Left ventricle myocardium superior (tissue), 1 donor: ENCODE results near the gene PRKACG. TPM values are rescaled to one million over a fixed set of nuclear protein-coding genes. Genes with fewer than 3 reads are reported as not detected.

ENCODE experiments used
- ATAC-seq: fragments of 200-7000 bp; cut with Tn5 transposase; one replicate; pipeline ENCODE4 v1.9.1; 2020; ENCODE audit warnings: mild to moderate bottlenecking, moderate library complexity
- DNase-seq: peaks from one replicate; pipeline ENCODE4 v3.0.0-alpha.2; 2020
- intact Hi-C: fragments of 100-400 bp; cut with micrococcal nuclease; formaldehyde crosslinking; loops from one replicate; pipeline ENCODE4 v1.11.0; 2022
- total RNA-seq: library from RNA; stranded (reverse); fragmentation: NEBNext Ultra II Directional; extraction: Animal tissue kit (Norgen Biotek cat#: 25700); gene quantifications from one replicate; pipeline ENCODE4 v1.2.1, GENCODE V29; 2021
- donor health status: DM: no; HTN: yes; CAD: no; lungs with severe emphysema.

Gene PRKACG
- total RNA-seq, 1 donor from 2014 or later, result not detected

DNA sequence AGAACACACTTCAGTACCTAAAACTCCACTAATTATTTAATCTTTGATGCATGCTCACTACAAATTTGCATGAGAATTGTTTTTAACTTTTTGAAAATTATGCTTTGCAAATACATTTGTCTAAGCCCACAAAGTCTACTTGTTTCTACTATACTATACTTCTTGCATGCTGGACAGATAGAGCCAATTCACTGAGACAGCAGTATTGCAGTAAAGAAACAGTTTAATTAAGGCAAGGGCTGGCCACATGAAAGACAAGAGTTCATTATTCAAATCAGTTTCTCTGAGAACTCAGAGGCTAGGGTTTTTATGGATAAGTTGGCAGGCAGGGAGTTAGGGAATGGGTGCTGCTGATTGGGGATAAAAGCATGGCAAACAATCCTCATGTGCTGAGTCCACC, 15.6 kb upstream of the PRKACG start:
- DNase-seq, result no peak
- ATAC-seq, result no peak
- intact Hi-C loops, result loop anchor here (10.0 kb wide), 1 partner anchor 445 kb away; no protein-coding TSS in a partner anchor

DNA sequence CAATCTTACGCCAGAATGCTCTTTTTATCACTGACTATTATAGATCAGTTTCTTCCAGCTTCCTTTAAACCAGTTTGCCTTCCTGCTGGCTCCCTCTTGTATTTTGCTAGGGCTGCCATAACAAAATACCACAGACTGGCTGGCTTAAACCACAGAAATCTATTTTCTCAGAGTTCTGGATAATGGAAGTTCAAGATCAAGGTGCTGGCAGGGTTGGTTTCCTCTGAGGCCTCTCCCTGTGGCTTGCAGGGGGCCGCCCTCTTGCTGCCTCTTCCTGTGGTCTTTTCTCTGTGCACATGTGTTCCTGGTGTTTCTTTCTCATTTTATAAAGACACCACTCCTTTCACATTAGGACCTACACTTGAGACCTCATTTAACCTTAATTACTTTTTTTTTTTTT, 14.8 kb upstream of the PRKACG start:
- intact Hi-C loops, result loop anchor here (10.0 kb wide), 1 partner anchor 444 kb away; no protein-coding TSS in a partner anchor
- ATAC-seq, result no peak

DNA sequence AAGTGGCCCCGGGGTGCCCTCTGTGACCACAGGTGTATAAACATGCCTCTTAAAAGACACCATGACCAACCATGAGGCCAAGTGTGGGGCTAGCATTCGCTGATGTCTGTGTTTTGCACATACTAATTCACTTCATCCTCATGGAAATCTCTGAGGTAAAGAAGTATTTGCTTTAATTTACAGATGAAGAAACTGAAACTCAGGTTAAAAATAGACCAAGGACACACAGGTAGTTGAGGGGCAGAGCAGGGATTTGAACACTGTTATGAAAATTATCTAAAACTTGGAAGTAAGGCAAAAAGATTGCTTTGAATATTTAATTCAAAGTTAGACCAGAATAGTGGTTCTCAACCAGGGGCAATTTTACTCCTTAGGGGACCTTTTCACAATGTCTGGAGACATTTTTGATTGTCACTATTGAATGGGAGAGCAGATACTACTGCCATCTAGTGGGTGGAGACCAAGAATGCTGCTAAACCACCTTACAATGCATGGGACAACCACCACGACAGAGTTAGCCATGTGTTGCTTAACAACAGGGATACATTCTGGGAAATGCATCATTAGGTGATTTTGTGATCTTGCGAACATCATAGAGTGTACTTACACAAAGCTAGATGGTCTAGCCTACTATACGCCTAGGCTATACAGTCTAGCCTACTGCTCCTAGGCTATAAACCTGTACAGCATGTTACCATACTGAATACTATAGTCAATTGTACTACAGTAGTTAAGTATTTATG, 13.6 kb upstream of the PRKACG start:
- peak; percentile 85 for ATAC-seq
- no peak for DNase-seq
- intact Hi-C loops, result loop anchor here (10.0 kb wide), 1 partner anchor 443 kb away; no protein-coding TSS in a partner anchor

More for the DNA sequence above, 14.8 kb upstream of the PRKACG start:
- no peak for DNase-seq

- intact Hi-C loops, result loop anchor here (10.0 kb wide), 1 partner anchor 439 kb away; no protein-coding TSS in a partner anchor
- ATAC-seq, result no peak
- no peak for DNase-seq
Observed at GRCh38 chr9:69023650-69024049, 9.7 kb upstream of the PRKACG start.

GRCh38 chr9:69020301-69021145, 6.6 kb upstream of the PRKACG start:
- intact Hi-C loops, result loop anchor here (10.0 kb wide), 1 partner anchor 436 kb away; no protein-coding TSS in a partner anchor

DNA sequence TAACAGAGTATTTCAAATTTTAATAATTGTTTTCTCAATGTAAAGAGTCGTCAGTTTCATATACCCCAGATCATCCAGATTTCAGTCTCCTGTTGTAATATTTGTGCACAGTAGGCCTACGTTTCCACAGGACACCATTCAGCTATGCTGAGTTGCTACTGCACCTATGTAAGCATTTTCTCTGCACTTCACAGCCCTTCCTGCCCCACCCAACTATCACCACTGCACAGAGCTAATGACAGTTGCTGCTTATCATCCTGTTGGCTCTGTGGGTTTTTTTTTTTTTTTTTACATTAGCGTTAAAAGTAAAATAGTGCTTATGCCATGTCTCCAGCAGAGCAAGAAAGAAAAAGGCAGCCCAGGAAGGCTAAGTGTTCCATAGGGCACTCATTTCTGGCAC, 5.9 kb upstream of the PRKACG start:
- no peak for ATAC-seq
- DNase-seq, result no peak
- intact Hi-C loops, result loop anchor here (10.0 kb wide), 1 partner anchor 435 kb away; no protein-coding TSS in a partner anchor

More at GRCh38 chr9:69020301-69021145, 6.6 kb upstream of the PRKACG start:
- ATAC-seq, result no peak
- DNase-seq, result no peak

DNA sequence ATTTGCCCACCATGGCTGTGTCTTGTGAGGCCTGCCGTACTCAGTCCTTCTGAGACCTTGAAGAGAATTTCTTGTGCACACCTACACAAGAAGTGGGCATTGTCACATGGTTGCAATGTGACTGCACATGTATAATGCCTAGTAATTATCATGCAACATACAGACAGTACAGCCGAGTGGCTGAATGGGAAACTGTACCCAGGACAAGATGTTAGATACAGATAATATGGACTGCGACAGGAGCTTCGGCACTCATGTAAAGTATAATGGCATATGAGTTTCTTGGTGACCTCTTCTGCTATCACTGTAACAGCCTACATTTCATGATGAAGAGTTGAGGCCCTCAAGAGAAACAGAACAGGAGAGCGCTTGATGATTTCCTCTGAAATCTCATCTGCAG, 4.8 kb upstream of the PRKACG start:
- DNase-seq (no peak), ATAC-seq (no peak)
- intact Hi-C loops, result no loop called here

- ATAC-seq, result no peak
- no peak for DNase-seq
- intact Hi-C loops, result no loop called here
Observed at GRCh38 chr9:69016191-69017096, 2.5 kb upstream of the PRKACG start.

GRCh38 chr9:69013382-69013727, 558 bp downstream of the PRKACG start:
- intact Hi-C loops, result no loop called here
- ATAC-seq (no peak), DNase-seq (no peak)

DNA sequence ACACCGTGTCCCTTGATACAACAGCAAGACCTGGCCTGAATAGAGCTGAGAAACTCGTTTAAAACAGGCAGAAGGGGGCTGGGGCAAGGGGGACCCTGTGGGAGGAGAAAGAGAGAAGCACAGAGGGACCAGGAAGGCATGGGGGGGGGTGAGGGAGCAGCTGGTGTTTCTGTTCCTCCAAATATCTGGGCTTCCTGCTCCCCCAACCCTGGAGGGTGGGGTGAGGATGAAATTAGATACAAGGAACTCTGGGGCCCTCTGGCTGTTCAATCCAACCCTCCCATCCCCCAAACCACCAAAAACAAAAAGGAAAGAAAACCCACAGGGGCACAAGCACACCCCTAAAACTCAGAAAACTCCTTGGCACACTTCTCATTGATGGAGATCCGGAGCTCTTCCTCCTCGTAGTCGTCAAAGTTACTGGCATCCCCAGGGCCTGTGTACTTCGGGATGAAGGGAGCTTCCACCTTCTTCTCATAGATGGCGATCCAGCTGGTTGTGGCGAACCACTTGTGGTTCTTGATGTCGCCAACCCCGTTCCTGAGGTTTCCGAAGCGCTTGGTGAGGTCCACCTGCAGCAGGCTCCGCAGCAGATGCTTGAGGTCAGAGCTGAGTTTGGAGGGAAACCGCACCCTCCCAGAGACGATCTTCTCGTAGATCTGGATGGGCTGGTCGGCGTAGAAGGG, 1.1 kb downstream of the PRKACG start:
- ATAC-seq, result no peak
- intact Hi-C loops, result no loop called here
- no peak for DNase-seq

GRCh38 chr9:69009708-69010107, 4.2 kb downstream of the PRKACG start:
- intact Hi-C loops, result loop anchor here (10.0 kb wide), 1 partner anchor 305 kb away; the partner anchor contains the start of gene PIP5K1B
- ATAC-seq (no peak), DNase-seq (no peak)

DNA sequence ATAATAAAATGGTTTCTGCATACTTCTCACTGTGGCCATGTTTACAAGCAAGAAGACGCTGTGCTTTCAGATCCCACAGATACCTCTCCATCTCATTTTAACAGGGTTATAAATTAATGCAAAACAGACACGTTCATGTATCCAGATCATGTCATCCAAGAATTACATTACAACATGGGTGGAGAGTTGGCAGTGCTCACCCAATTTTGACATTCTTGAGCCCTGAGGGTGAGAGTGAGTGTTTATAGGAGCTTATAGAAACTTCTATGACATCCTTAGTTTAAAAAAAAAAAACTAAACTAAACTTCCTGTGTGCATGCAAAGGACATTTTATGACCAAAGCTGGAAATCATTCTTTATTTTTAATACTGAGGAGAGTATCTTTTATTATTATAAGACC, 9.1 kb downstream of the PRKACG start:
- no peak for ATAC-seq
- intact Hi-C loops, result loop anchor here (10.0 kb wide), 1 partner anchor 300 kb away; the partner anchor contains the start of gene PIP5K1B
- DNase-seq, result no peak

DNA sequence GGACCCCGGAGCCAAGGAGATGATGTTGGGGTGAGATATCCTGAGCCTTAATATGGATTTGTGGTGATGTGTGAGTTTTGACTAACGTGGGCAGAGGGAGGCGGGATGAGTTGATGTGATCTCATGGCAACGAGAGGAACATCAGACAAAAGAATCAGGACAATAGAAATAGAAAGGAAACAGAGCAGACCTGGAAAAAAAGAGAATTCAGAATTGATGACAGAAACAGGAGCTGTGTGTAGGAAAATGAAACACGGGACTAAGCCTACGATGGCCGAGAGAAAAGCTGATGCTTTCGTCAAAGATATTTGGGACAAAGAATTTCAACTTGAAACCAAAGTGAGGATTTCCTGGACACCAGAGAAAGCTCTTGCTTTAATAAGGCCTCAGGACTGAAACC, 10.9 kb downstream of the PRKACG start:
- intact Hi-C loops, result loop anchor here (10.0 kb wide), 1 partner anchor 298 kb away; the partner anchor contains the start of gene PIP5K1B
- no peak for ATAC-seq
- no peak for DNase-seq

DNA sequence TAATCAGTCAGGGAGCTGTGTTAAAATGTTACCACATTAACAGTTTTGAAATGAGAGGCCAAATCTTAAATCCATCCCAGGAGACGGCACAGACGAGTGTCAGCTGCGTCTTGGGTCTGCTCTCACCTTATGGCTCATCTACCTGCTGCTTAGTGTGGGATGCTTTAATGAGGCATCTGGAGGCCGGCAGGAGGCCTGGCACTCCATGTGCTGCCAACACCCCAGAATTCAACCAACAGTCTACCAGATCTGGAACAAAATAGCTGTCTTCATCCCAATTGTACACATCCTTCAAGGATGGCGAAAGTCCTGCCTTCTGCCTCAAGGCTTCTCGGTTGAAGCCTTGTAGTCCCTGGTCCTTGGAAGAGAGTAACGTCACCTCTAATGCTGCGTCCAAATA, 12.0 kb downstream of the PRKACG start:
- DNase-seq (no peak), ATAC-seq (no peak)
- intact Hi-C loops, result loop anchor here (10.0 kb wide), 1 partner anchor 297 kb away; the partner anchor contains the start of gene PIP5K1B

GRCh38 chr9:68999393-69000105, 14.4 kb downstream of the PRKACG start:
- DNase-seq (peak; percentile 37), ATAC-seq (peak; percentile 95)
- intact Hi-C loops, result loop anchor here (10.0 kb wide), 2 partner anchors 295 to 415 kb away; partner anchors contain the start of gene PIP5K1B

DNA sequence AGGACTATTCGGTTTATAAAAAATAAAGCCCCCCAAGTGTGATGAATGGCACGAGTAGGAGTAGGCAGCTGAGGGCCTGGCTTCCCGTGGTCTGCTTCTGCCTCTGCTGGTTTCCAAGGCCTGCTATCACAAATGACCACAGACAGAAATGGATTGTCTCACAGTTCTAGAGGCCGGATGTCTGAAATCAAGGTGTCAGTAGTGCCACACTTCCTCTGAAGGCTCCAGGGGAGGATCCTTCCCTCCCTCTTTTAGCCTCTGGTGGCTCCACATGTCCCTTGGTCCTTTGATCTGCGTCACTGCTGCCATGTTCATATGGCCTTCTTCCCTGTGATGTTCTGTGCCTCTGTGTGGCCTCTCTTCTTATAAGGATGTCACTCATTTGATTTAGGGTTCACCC, 15.1 kb downstream of the PRKACG start:
- DNase-seq, result no peak
- ATAC-seq, result peak; percentile 37
- intact Hi-C loops, result loop anchor here (10.0 kb wide), 1 partner anchor 414 kb away; no protein-coding TSS in a partner anchor

GRCh38 chr9:68998385-68998784, 15.5 kb downstream of the PRKACG start:
- DNase-seq (no peak), ATAC-seq (peak; percentile 37)
- intact Hi-C loops, result loop anchor here (10.0 kb wide), 1 partner anchor 414 kb away; no protein-coding TSS in a partner anchor
